Endothelial cell of umbilical vein (primary cell): ENCODE measurements around the gene EMX1. TPM values are rescaled to one million over a fixed set of nuclear protein-coding genes. Genes with fewer than 3 reads are reported as not detected.
"Not testable (repeated sequence)": the region's sequence is repeated elsewhere in the genome, so short reads cannot be mapped to it uniquely, and the experiment has no call there.

Experiments
- BruUV-seq: library from RNA; stranded (reverse); fragments of 400-500 nt; replicated peaks from 2 replicates; lab custom pipeline; 2021; lab: Mats Ljungman, UMichigan
- CTCF ChIA-PET: fragments of 300-600, 350-600 bp; sonication (Branson Sonifier 250); formaldehyde crosslinking; loops from one replicate; lab custom pipeline; 2021; ENCODE audit warnings: antibody characterized with exemption, inconsistent platforms; lab: Charles Lee
- POLR2A ChIA-PET: fragments of 300-600, 350-600 bp; sonication (Branson Sonifier 250); formaldehyde crosslinking; loops from one replicate; lab custom pipeline; 2021; ENCODE audit warnings: antibody characterized with exemption, inconsistent platforms; lab: Charles Lee
- DNase-seq: peaks from one replicate; pipeline ENCODE4 v3.0.0-alpha.2; 2011; ENCODE audit warnings: low read depth, low spot score
- FAIRE-seq: peaks from 2 replicates; lab custom pipeline; 2011; peaks lifted over from hg19 to GRCh38; lab: Jason Lieb, UNC
- H2AFZ ChIP-seq: 2 replicates; pipeline ENCODE4 v1.6.0; 2012; ENCODE audit warnings: low read depth, low read length, control low read depth, inconsistent platforms
- H3K27ac ChIP-seq: 2 replicates; pipeline ENCODE4 v1.5.1; 2011; ENCODE audit warnings: low read depth, mild to moderate bottlenecking, control low read depth, low read length, moderate library complexity; ENCODE audit not compliant: insufficient read depth
- H3K27me3 ChIP-seq, 2 experiments: 2 replicates each; pipeline versions ENCODE4 v1.6.0 to v1.6.1; 2011; ENCODE audit warnings: low read length in 2 of 2, mixed read lengths in 1 of 2; ENCODE audit not compliant: control insufficient read depth in 2 of 2, insufficient read depth in 2 of 2
- H3K36me3 ChIP-seq, 2 experiments: 2 replicates in 1 of 2; 3 replicates in 1 of 2; pipeline ENCODE4 v1.5.1; 2011; ENCODE audit warnings: low read length in 2 of 2, mild to moderate bottlenecking in 1 of 2, moderate library complexity in 1 of 2; ENCODE audit not compliant: control insufficient read depth in 2 of 2, insufficient read depth in 2 of 2; ENCODE audit errors: extremely low read depth in 1 of 2
- H3K4me1 ChIP-seq: 3 replicates; pipeline ENCODE4 v1.5.1; 2011; ENCODE audit warnings: mild to moderate bottlenecking, low read length; ENCODE audit not compliant: control insufficient read depth, insufficient read depth; ENCODE audit errors: extremely low read depth
- H3K4me2 ChIP-seq: 2 replicates; pipeline ENCODE4 v1.6.1; 2011; ENCODE audit warnings: low read length, control low read depth, mixed read lengths; ENCODE audit not compliant: insufficient read depth
- H3K4me3 ChIP-seq, 3 experiments: fragments of 200-600 bp in 1 of 3; sonication (generic), shearing (Covaris generic) in 1 of 3; replicated peaks in 1 of 3; 2 replicates each; pipeline ENCODE4 v1.5.1; 2011 to 2016; ENCODE audit warnings: control low read depth in 3 of 3, low read length in 3 of 3, mild to moderate bottlenecking in 2 of 3, inconsistent platforms in 1 of 3, low read depth in 1 of 3, moderate library complexity in 1 of 3; ENCODE audit not compliant: insufficient read depth in 1 of 3
- H3K79me2 ChIP-seq: 2 replicates; pipeline ENCODE4 v1.6.0; 2012; ENCODE audit warnings: low read length, inconsistent platforms; ENCODE audit not compliant: control insufficient read depth, insufficient read depth
- H3K9ac ChIP-seq: replicated peaks from 2 replicates; pipeline ENCODE3; 2011; ENCODE audit warnings: low read length, control low read depth; ENCODE audit not compliant: insufficient read depth; ENCODE audit errors: extremely low read depth
- H3K9me1 ChIP-seq: replicated peaks from 3 replicates; pipeline ENCODE4 v1.6.0; 2011; ENCODE audit warnings: mild to moderate bottlenecking, low read length; ENCODE audit not compliant: control insufficient read depth, insufficient read depth; ENCODE audit errors: extremely low read depth
- H3K9me3 ChIP-seq: replicated peaks from 2 replicates; pipeline ENCODE4 v1.5.1; 2012; ENCODE audit warnings: low read length, inconsistent platforms; ENCODE audit not compliant: control insufficient read depth, insufficient read depth
- H4K20me1 ChIP-seq: replicated peaks from 2 replicates; pipeline ENCODE3; 2011; ENCODE audit warnings: mild to moderate bottlenecking, low read length; ENCODE audit not compliant: control insufficient read depth, insufficient read depth; ENCODE audit errors: extremely low read depth
- CTCF ChIP-seq, 2 donors: IDR thresholded peaks; 1 replicate in 1 of 2; 2 replicates in 1 of 2; pipeline ENCODE4 v1.5.1; 2011; ENCODE audit warnings: low read length in 2 of 2, mild to moderate bottlenecking in 2 of 2, moderate library complexity in 2 of 2, control low read depth in 1 of 2, inconsistent platforms in 1 of 2, low read depth in 1 of 2; ENCODE audit not compliant: insufficient read depth in 1 of 2; ENCODE audit errors: extremely low read depth in 1 of 2
- EZH2 ChIP-seq: IDR thresholded peaks from 2 replicates; pipeline ENCODE4 v1.6.1; 2012; ENCODE audit warnings: borderline replicate concordance, low read depth, mild to moderate bottlenecking, moderate library complexity, low read length, inconsistent platforms; ENCODE audit not compliant: severe bottlenecking
- FOS ChIP-seq: IDR thresholded peaks from 2 replicates; pipeline ENCODE4 v1.6.1; 2011; ENCODE audit warnings: mild to moderate bottlenecking, low read length, moderate library complexity, borderline replicate concordance; ENCODE audit not compliant: insufficient read depth
- GATA2 ChIP-seq: IDR thresholded peaks from 2 replicates; pipeline ENCODE4 v1.7.0; 2011; ENCODE audit warnings: low read depth, mild to moderate bottlenecking, moderate library complexity, mixed read lengths, low read length; ENCODE audit not compliant: insufficient read length, insufficient read depth
- JUN ChIP-seq: IDR thresholded peaks from 2 replicates; pipeline ENCODE4 v1.6.1; 2011; ENCODE audit warnings: borderline replicate concordance, low read depth; ENCODE audit not compliant: insufficient read length, insufficient read depth
- MAX ChIP-seq: IDR thresholded peaks from 2 replicates; pipeline ENCODE4 v1.6.1; 2011; ENCODE audit not compliant: insufficient read depth, insufficient read length
- MYC ChIP-seq: IDR thresholded peaks from one replicate; pipeline ENCODE4 v1.6.1; 2011; ENCODE audit warnings: mild to moderate bottlenecking, low read depth, low read length
- POLR2A ChIP-seq: IDR thresholded peaks from 2 replicates; pipeline ENCODE4 v1.6.1; 2012; ENCODE audit warnings: low read depth, mild to moderate bottlenecking, control low read depth, low read length
- POLR2AphosphoS5 ChIP-seq: IDR thresholded peaks from 2 replicates; pipeline ENCODE4 v1.6.1; 2012; ENCODE audit warnings: low read depth, mild to moderate bottlenecking, control low read depth, low read length, moderate library complexity; ENCODE audit not compliant: insufficient read depth
- dilution Hi-C: fragments of 300-500 bp; cut with MboI; formaldehyde crosslinking; loops from one replicate; pipeline ENCODE4 v1.15.0; 2019; ENCODE audit warnings: low sequenced_read_pairs; ENCODE audit not compliant: extremely low pct_ligation_motif_present
- intact Hi-C: fragments of 100-400 bp; cut with micrococcal nuclease; formaldehyde crosslinking; loops from one replicate; pipeline ENCODE4 v1.10.0; 2022
- polyA plus RNA-seq, 4 experiments: library from polyadenylated mRNA; depleted of rRNA in 3 of 4; stranded (reverse) in 3 of 4; unstranded in 1 of 4; fragments of >200 nt; gene quantifications; 2 replicates each; pipeline versions ENCODE4 v1.2.1 to v1.2.3, GENCODE V29; 2011 to 2012; ENCODE audit warnings: missing spikeins in 1 of 4
- total RNA-seq: library from RNA; stranded (reverse); gene quantifications from 2 replicates; pipeline ENCODE4 v1.2.3, GENCODE V29; 2021

The EMX1 gene
- total and polyA plus RNA-seq, 2 donors (not counting 3 experiments of a cell fraction or from before 2014, with no cell fraction given), result not detected

- H3K9ac ChIP-seq, H4K20me1 ChIP-seq, DNase-seq, BruUV-seq, H2AFZ ChIP-seq, H3K9me3 ChIP-seq, POLR2A ChIA-PET, H3K79me2 ChIP-seq, H3K9me1 ChIP-seq, H3K4me1 ChIP-seq, dilution Hi-C loops, H3K4me2 ChIP-seq, intact Hi-C loops, H3K36me3 ChIP-seq, H3K27ac ChIP-seq, H3K4me3 ChIP-seq, FAIRE-seq: not testable (repeated sequence)
- peaks cover 49 to 81% of the 10 kb centered on the region in 2 experiments for H3K27me3 ChIP-seq
- CTCF ChIA-PET, result interaction anchor here (1.0 kb wide), 1 partner anchor 269 kb away, joined by 4 read pairs; no protein-coding TSS in a partner anchor
Measured at GRCh38 chr2:72907369-72907768, 9.9 kb upstream of the EMX1 start.

- CTCF ChIA-PET, result interaction anchor here (1.8 kb wide), 1 partner anchor 15 kb away, joined by 9 read pairs; no protein-coding TSS in a partner anchor
- H4K20me1 ChIP-seq, result no peaks in the 10 kb centered on the region
- intact Hi-C loops (no loop called here), dilution Hi-C loops (no loop called here)
- DNase-seq (no peak), FAIRE-seq (no peak)
- no peak overlapping the region for H3K27ac ChIP-seq
- H3K36me3 ChIP-seq, result no peaks in the 10 kb centered on the region
- no peaks in the 10 kb centered on the region for H3K79me2 ChIP-seq
- POLR2A ChIA-PET, result no interaction called here
- H3K4me2 ChIP-seq, result no peak overlapping the region
- H3K9me3 ChIP-seq, result no peaks in the 10 kb centered on the region
- TF ChIP-seq FOS, result no peak
- no peak for TF ChIP-seq POLR2A
- no peak for TF ChIP-seq CTCF (IDR thresholded peaks at IDR 0.05; ENCODE audit: extremely low read depth in 1 of 2, insufficient read depth in 1 of 2, low read depth in 1 of 2, low read length in 2 of 2)
- TF ChIP-seq POLR2AphosphoS5, result no peak
- no peak for TF ChIP-seq MAX
- no peak for TF ChIP-seq JUN
- no peak for TF ChIP-seq EZH2
- no peak for TF ChIP-seq MYC
- TF ChIP-seq GATA2, result no peak
- H3K9ac ChIP-seq, result no peak overlapping the region
- no peaks in the 10 kb centered on the region for H3K4me1 ChIP-seq
- no peaks in the 10 kb centered on the region for H3K9me1 ChIP-seq
- peaks cover 47 to 81% of the 10 kb centered on the region in 2 experiments for H3K27me3 ChIP-seq
- BruUV-seq, result no TSS peak
- H2AFZ ChIP-seq, result no peak overlapping the region
- no peak overlapping the region for H3K4me3 ChIP-seq
Measured at GRCh38 chr2:72908741-72909140, 8.6 kb upstream of the EMX1 start.
